ENCODE results near the gene ATL3.

DNA sequence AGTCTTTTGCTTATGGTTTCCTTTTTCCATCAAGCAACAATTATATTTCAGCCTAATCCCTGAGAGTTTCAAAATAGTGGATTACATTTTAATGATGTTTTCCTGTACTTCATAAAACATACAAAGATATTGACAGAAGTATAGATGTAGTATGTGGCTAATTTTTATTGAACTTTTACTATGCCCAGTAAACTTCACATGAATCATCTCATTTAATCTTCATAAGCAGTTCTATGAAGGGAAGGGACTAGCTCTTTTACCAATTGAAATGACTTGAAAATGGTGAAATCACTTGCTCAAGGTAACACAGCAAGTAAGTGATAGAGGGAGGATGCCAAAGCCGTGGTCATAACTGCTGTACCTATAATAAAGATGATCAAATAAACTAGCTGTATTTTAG is 37.6 kb upstream of the ATL3 start:
- TF ChIP-seq, protein P1, sequence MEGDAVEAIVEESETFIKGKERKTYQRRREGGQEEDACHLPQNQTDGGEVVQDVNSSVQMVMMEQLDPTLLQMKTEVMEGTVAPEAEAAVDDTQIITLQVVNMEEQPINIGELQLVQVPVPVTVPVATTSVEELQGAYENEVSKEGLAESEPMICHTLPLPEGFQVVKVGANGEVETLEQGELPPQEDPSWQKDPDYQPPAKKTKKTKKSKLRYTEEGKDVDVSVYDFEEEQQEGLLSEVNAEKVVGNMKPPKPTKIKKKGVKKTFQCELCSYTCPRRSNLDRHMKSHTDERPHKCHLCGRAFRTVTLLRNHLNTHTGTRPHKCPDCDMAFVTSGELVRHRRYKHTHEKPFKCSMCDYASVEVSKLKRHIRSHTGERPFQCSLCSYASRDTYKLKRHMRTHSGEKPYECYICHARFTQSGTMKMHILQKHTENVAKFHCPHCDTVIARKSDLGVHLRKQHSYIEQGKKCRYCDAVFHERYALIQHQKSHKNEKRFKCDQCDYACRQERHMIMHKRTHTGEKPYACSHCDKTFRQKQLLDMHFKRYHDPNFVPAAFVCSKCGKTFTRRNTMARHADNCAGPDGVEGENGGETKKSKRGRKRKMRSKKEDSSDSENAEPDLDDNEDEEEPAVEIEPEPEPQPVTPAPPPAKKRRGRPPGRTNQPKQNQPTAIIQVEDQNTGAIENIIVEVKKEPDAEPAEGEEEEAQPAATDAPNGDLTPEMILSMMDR (IDR thresholded peaks at IDR 0.05) = no peak
- no peak for TF ChIP-seq POLR2A (IDR thresholded peaks at IDR 0.05)
